ENCODE measurements around the gene ZNF322.
"Not testable (repeated sequence)": the region's sequence is repeated elsewhere in the genome, so short reads cannot be mapped to it uniquely, and the experiment has no call there.

DNA sequence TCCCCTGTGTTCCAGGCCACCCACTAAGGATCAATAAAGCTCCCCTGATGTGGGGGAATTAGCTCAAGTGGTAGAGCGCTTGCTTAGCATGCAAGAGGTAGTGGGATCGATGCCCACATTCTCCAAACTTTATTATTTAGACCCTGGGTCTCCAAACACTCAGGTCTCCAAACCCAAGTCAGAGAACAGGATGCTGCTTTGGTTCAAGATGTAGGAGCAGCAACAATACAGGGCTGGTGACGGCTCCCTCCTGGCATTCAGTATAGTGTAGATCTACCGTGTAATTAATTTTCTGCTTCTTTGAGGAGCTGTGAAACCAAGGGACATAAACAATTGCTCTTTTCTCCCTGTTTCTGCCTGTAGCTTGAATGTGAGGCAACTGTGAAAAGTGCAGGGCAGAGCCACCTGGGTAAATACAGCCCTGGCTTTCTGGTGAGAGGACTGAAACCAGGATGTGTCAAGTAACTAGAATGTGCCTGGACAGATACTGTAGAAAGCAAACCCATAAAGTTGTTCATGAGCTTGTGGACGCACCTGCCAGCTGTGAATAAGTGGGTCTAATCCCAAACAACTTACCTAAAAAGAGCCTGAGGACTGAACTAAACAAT, 23.0 kb upstream of the ZNF322 start:
- not testable (repeated sequence) for TF ChIP-seq POLR2A (IDR thresholded peaks at IDR 0.05)
- TF ChIP-seq, protein P1, sequence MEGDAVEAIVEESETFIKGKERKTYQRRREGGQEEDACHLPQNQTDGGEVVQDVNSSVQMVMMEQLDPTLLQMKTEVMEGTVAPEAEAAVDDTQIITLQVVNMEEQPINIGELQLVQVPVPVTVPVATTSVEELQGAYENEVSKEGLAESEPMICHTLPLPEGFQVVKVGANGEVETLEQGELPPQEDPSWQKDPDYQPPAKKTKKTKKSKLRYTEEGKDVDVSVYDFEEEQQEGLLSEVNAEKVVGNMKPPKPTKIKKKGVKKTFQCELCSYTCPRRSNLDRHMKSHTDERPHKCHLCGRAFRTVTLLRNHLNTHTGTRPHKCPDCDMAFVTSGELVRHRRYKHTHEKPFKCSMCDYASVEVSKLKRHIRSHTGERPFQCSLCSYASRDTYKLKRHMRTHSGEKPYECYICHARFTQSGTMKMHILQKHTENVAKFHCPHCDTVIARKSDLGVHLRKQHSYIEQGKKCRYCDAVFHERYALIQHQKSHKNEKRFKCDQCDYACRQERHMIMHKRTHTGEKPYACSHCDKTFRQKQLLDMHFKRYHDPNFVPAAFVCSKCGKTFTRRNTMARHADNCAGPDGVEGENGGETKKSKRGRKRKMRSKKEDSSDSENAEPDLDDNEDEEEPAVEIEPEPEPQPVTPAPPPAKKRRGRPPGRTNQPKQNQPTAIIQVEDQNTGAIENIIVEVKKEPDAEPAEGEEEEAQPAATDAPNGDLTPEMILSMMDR (IDR thresholded peaks at IDR 0.05): not testable (repeated sequence)
